HepG2 (cell line): ENCODE measurements around the gene ELF2. TPM values are rescaled to one million over a fixed set of nuclear protein-coding genes. Genes with fewer than 3 reads are reported as not detected.

Experiments
- BRCA1 ChIP-seq: sonication (generic); formaldehyde crosslinking; IDR thresholded peaks from 2 replicates; pipeline ENCODE4 v1.4.0; 2020; ENCODE audit warnings: missing genetic modification reagents
- CHD4 ChIP-seq: fragments of 200-600 bp; sonication (generic); IDR thresholded peaks from 2 replicates; pipeline ENCODE4 v1.7.0; 2017; ENCODE audit warnings: mild to moderate bottlenecking, low read length, borderline replicate concordance
- GLI4 ChIP-seq: sonication (generic); formaldehyde crosslinking; IDR thresholded peaks from 2 replicates; pipeline ENCODE4 v1.5.1; 2020; ENCODE audit warnings: missing genetic modification reagents, mild to moderate bottlenecking, moderate library complexity, borderline replicate concordance
- HIVEP1 ChIP-seq: sonication (generic); formaldehyde crosslinking; IDR thresholded peaks from 2 replicates; pipeline ENCODE4 v1.4.0; 2020; ENCODE audit warnings: mild to moderate bottlenecking, missing genetic modification reagents
- HMGXB4 ChIP-seq, 2 experiments: sonication (generic) in 1 of 2; formaldehyde crosslinking in 1 of 2; IDR thresholded peaks; 2 replicates each; pipeline versions ENCODE4 v1.4.0 to v1.6.1; 2018 to 2020; ENCODE audit warnings: missing genetic modification reagents in 2 of 2, borderline replicate concordance in 1 of 2, low read depth in 1 of 2, mild to moderate bottlenecking in 1 of 2, missing biosample characterization in 1 of 2
- HNRNPL ChIP-seq: fragments of 200-400 bp; formaldehyde crosslinking; IDR thresholded peaks from 2 replicates; pipeline ENCODE4 v1.6.1; 2017; ENCODE audit warnings: mild to moderate bottlenecking, low read depth, low read length
- HOXA7 ChIP-seq: sonication (generic); formaldehyde crosslinking; IDR thresholded peaks from 2 replicates; pipeline ENCODE4 v1.8.1; 2022; ENCODE audit warnings: mild to moderate bottlenecking, missing genetic modification reagents, moderate library complexity
- KDM2A ChIP-seq: sonication (generic); formaldehyde crosslinking; IDR thresholded peaks from 2 replicates; pipeline ENCODE4 v1.4.0; 2020; ENCODE audit warnings: low read depth, missing genetic modification reagents, borderline replicate concordance
- KDM6A ChIP-seq: IDR thresholded peaks from 2 replicates; pipeline ENCODE4 v1.6.1; 2016; ENCODE audit warnings: low read depth
- MAFG ChIP-seq: sonication (generic); formaldehyde crosslinking; IDR thresholded peaks from 2 replicates; pipeline ENCODE4 v1.5.1; 2020; ENCODE audit warnings: mild to moderate bottlenecking, missing genetic modification reagents
- NFYB ChIP-seq: sonication (generic); formaldehyde crosslinking; IDR thresholded peaks from 2 replicates; pipeline ENCODE4 v1.4.0; 2020; ENCODE audit warnings: missing genetic modification reagents
- NPAS2 ChIP-seq: sonication (generic); formaldehyde crosslinking; IDR thresholded peaks from 2 replicates; pipeline ENCODE4 v1.8.0; 2022; ENCODE audit warnings: mild to moderate bottlenecking, missing genetic modification reagents, borderline replicate concordance
- NR0B2 ChIP-seq: sonication (generic); formaldehyde crosslinking; IDR thresholded peaks from 2 replicates; pipeline ENCODE4 v1.4.0; 2020; ENCODE audit warnings: mild to moderate bottlenecking, missing genetic modification reagents
- POGK ChIP-seq: sonication (generic); formaldehyde crosslinking; conservative IDR thresholded peaks from 2 replicates; pipeline ENCODE4 v1.8.0; 2022; ENCODE audit warnings: mild to moderate bottlenecking, moderate library complexity, missing genetic modification reagents
- TEAD3 ChIP-seq: optimal IDR thresholded peaks from 2 replicates; pipeline ENCODE3; 2016; ENCODE audit warnings: borderline replicate concordance
- ZBTB37 ChIP-seq: sonication (generic); formaldehyde crosslinking; IDR thresholded peaks from 2 replicates; pipeline ENCODE4 v1.4.0; 2020; ENCODE audit warnings: mild to moderate bottlenecking, missing genetic modification reagents
- ZBTB38 ChIP-seq: sonication (generic); formaldehyde crosslinking; IDR thresholded peaks from 2 replicates; pipeline ENCODE4 v1.5.1; 2020; ENCODE audit warnings: mild to moderate bottlenecking, missing genetic modification reagents
- ZC3H13 ChIP-seq: sonication (generic); formaldehyde crosslinking; IDR thresholded peaks from 2 replicates; pipeline ENCODE4 v1.8.1; 2023; ENCODE audit warnings: mild to moderate bottlenecking, missing genetic modification reagents, moderate library complexity
- ZFP62 ChIP-seq: sonication (generic); formaldehyde crosslinking; IDR thresholded peaks from 2 replicates; pipeline ENCODE4 v1.4.0; 2020; ENCODE audit warnings: missing genetic modification reagents
- ZKSCAN1 ChIP-seq: fragments of 150-350 bp; IDR thresholded peaks from 2 replicates; pipeline ENCODE4 v1.6.1; 2014; ENCODE audit warnings: low read length
- ZMYM4 ChIP-seq: sonication (generic); formaldehyde crosslinking; IDR thresholded peaks from 2 replicates; pipeline ENCODE4 v1.8.1; 2023; ENCODE audit warnings: mild to moderate bottlenecking, missing genetic modification reagents
- ZNF136 ChIP-seq: sonication (generic); formaldehyde crosslinking; IDR thresholded peaks from 2 replicates; pipeline ENCODE4 v1.8.1; 2022; ENCODE audit warnings: low read depth, mild to moderate bottlenecking, moderate library complexity, missing genetic modification reagents
- ZNF30 ChIP-seq: sonication (generic); formaldehyde crosslinking; IDR thresholded peaks from 2 replicates; pipeline ENCODE4 v1.5.0; 2020; ENCODE audit warnings: mild to moderate bottlenecking, missing genetic modification reagents
- ZNF446 ChIP-seq: sonication (generic); formaldehyde crosslinking; IDR thresholded peaks from 2 replicates; pipeline ENCODE4 v1.5.0; 2020; ENCODE audit warnings: mild to moderate bottlenecking, missing genetic modification reagents
- ZSCAN21 ChIP-seq: sonication (generic); formaldehyde crosslinking; IDR thresholded peaks from 2 replicates; pipeline ENCODE4 v1.8.0; 2022; ENCODE audit warnings: mild to moderate bottlenecking, missing genetic modification reagents, moderate library complexity, borderline replicate concordance
- ZSCAN31 ChIP-seq: sonication (generic); formaldehyde crosslinking; IDR thresholded peaks from 2 replicates; pipeline ENCODE4 v1.5.0; 2020; ENCODE audit warnings: low read depth, mild to moderate bottlenecking, missing genetic modification reagents
- polyA plus RNA-seq, 8 experiments: library from polyadenylated mRNA; depleted of rRNA in 3 of 8; stranded (reverse) in 7 of 8; unstranded in 1 of 8; fragments of >200 nt; fragmentation: Illumina TruSeq in 4 of 8; extraction: Trizol in 4 of 8; gene quantifications; 2 replicates each; pipeline versions ENCODE4 v1.2.1 to v1.2.3, GENCODE V29; 2011 to 2016; ENCODE audit warnings: low read depth in 4 of 8, missing spikeins in 1 of 8, mixed read lengths in 1 of 8; ENCODE audit not compliant: insufficient read depth in 1 of 8
- total RNA-seq, 5 experiments: library from RNA; depleted of rRNA; stranded (reverse); fragments of >200 nt; fragmentation: Illumina TruSeq; extraction: Trizol; gene quantifications; 2 replicates each; pipeline ENCODE4 v1.2.3, GENCODE V29; 2016; ENCODE audit warnings: low read depth in 1 of 5

ELF2 gene
- total and polyA plus RNA-seq, 2 of the 13 experiments (the other 11 are each of a cell fraction or from before 2014, with no cell fraction given): 28.6 to 35.4 TPM

- TF ChIP-seq BRCA1 (CRISPR knock-in tag) (no peak), ZBTB38 (CRISPR knock-in tag) (no peak), NFYB (no peak; the same call in 1 of the 2 replicates), KDM2A (CRISPR knock-in tag) (peak; percentile 61; the same call in 1 of the 2 replicates), NR0B2 (CRISPR knock-in tag) (no peak; the same call in 1 of the 2 replicates), POGK (CRISPR knock-in tag) (peak; percentile 92), HNRNPL (no peak), HMGXB4 (CRISPR knock-in tag; IDR thresholded peaks at IDR 0.05; ENCODE audit: borderline replicate concordance in 1 of 2, low read depth in 1 of 2) (peak; percentile 60 to 64; a peak in 2 of 4 replicates), ZSCAN21 (CRISPR knock-in tag) (0 out of 2 replicates have a peak, but pooled peaks have one; percentile 6), ZNF136 (no peak), ZMYM4 (CRISPR knock-in tag) (peak; percentile 15; the same call in 1 of the 2 replicates), NPAS2 (CRISPR knock-in tag) (no peak), ZNF446 (CRISPR knock-in tag) (no peak), GLI4 (CRISPR knock-in tag) (no peak), MAFG (CRISPR knock-in tag) (no peak), HOXA7 (CRISPR knock-in tag) (no peak), ZBTB37 (CRISPR knock-in tag) (no peak), ZFP62 (CRISPR knock-in tag) (no peak), KDM6A (CRISPR knock-in tag) (no peak), ZKSCAN1 (no peak), ZC3H13 (CRISPR knock-in tag) (no peak; the same call in 1 of the 2 replicates), ZNF30 (no peak), HIVEP1 (CRISPR knock-in tag) (peak; percentile 88), CHD4 (no peak), TEAD3 (CRISPR knock-in tag) (no peak), ZSCAN31 (no peak; the same call in 1 of the 2 replicates)
These were observed 543 bp downstream of the ELF2 start (continued) for GRCh38 chr4:139176302-139177048.
